Transverse colon (tissue), 4 donors: ENCODE measurements around the gene CDK5RAP1. TPM values are rescaled to one million over a fixed set of nuclear protein-coding genes. Genes with fewer than 3 reads are reported as not detected.

Source experiments
- DNase-seq: peaks from one replicate; pipeline ENCODE4 v3.0.0-alpha.2; 2019
- H3K27ac ChIP-seq, 4 donors: fragments of 200-600 bp; sonication (generic); 2 replicates each; pipeline ENCODE4 v1.5.1; 2016 to 2018; ENCODE audit warnings: inconsistent platforms in 4 of 4
- H3K27me3 ChIP-seq: fragments of 200-600 bp; sonication (generic); 2 replicates; pipeline ENCODE4 v1.5.1; 2017; ENCODE audit warnings: inconsistent platforms
- H3K36me3 ChIP-seq, 4 donors: fragments of 200-600 bp; sonication (generic); 2 replicates each; pipeline ENCODE4 v1.5.1; 2017 to 2019; ENCODE audit warnings: inconsistent platforms in 4 of 4
- H3K4me1 ChIP-seq, 4 donors: fragments of 200-600 bp; sonication (generic); 2 replicates each; pipeline ENCODE4 v1.5.1; 2017 to 2020; ENCODE audit warnings: inconsistent platforms in 4 of 4
- H3K4me3 ChIP-seq, 4 donors: fragments of 200-600 bp; sonication (generic); 1 replicate in 1 of 4; 2 replicates in 3 of 4; pipeline versions ENCODE4 v1.5.1 to v1.6.1; 2017 to 2019; ENCODE audit warnings: inconsistent platforms in 4 of 4
- H3K9me3 ChIP-seq, 2 donors: fragments of 200-600 bp; sonication (generic); 2 replicates each; pipeline ENCODE4 v1.5.1; 2017 to 2019; ENCODE audit warnings: inconsistent platforms in 2 of 2
- EP300 ChIP-seq: sonication (generic); formaldehyde crosslinking; IDR thresholded peaks from one replicate; pipeline ENCODE4 v1.6.1; 2017; ENCODE audit warnings: antibody characterized with exemption, low read depth
- POLR2A ChIP-seq: fragments of 450-650 bp; IDR thresholded peaks from one replicate; pipeline ENCODE4 v1.6.1; 2016; ENCODE audit warnings: antibody characterized with exemption, mild to moderate bottlenecking, moderate library complexity
- POLR2AphosphoS5 ChIP-seq, 3 donors: sonication (generic); formaldehyde crosslinking; IDR thresholded peaks; one replicate each; pipeline ENCODE4 v1.6.1; 2016; ENCODE audit warnings: antibody characterized with exemption in 3 of 3
- WGBS, 2 donors: methylation state at CpG; one replicate each; pipeline ENCODE4 v1.1.5; 2018; ENCODE audit warnings: low coverage in 1 of 2; 5-methylcytosine and 5-hydroxymethylcytosine counted together
- in situ Hi-C, 4 donors: fragments of 200-750 bp; cut with MboI; loops; one replicate each; pipeline versions ENCODE4 v1.15.0 to v1.15.1; 2017; ENCODE audit warnings: low sequenced_read_pairs in 3 of 4, low pct_ligation_motif_present in 1 of 4, low pct_unique_long_range_greater_than_20kb in 1 of 4
- intact Hi-C: fragments of 100-400 bp; cut with DNase I; formaldehyde crosslinking; loops from one replicate; pipeline ENCODE4 v1.15.1; 2023; ENCODE audit warnings: low total_unique reads
- total RNA-seq, 4 donors: library from RNA; depleted of rRNA; stranded (reverse); fragments of >200 nt; gene quantifications; one replicate each; pipeline ENCODE4 v1.1.0, GENCODE V29; 2016
- TF ChIP-seq, protein P1 (sequence below), 5 experiments: fragments of 200-600 bp in 3 of 5; fragments of 450-650 bp in 2 of 5; sonication (generic) in 3 of 5; IDR thresholded peaks; 1 replicate in 2 of 5; 2 replicates in 3 of 5; pipeline ENCODE4 v1.5.1; 2016 to 2017; ENCODE audit warnings: antibody characterized with exemption in 5 of 5, inconsistent platforms in 3 of 5, mild to moderate bottlenecking in 2 of 5, moderate library complexity in 1 of 5

CDK5RAP1 gene
- total RNA-seq, 4 donors from 2014 or later, result 8.6 to 21.3 (median 20.3) TPM

DNA sequence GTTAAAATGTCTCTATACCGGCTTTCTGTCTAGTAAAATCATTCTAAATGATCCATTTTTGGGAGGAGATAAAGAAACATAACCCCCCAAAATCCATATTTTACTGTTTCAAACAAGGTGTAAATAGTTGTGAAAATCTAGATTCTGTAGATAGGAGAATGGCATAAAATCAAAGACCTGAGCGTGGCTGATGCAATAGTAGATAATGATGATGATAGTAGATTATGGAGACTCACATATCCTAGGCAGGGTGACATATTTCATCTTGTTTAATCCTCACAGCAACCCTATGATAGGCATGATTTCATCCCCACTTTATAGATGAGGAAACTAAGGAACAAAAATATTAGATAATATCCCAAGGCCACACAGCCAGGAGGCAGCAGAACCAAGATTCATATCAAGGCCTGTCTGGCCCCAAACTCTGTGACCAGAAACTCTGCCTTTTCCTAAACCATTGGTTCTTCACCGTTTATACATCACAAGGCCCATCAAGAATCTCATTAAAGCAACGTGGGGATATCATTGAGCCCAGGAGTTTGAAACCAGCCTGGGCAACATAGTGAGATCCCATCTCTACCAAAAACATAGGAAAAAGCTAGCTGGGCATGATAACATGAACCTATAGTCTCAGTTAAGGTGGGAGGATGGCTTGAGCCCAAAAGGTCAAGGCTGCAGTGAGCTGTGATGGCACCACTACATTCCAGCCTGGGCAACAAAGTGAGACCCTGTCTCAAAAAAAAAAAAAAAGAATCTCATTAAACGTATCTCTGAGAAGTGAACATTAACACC lies 62.7 kb downstream of the CDK5RAP1 start:
- WGBS, 2 donors, result 85 to 87% methylated on average over 3 to 5 of the region's 5 CpGs
- no peaks in the 10 kb centered on the region for H3K4me1 ChIP-seq
- TF ChIP-seq, protein P1, sequence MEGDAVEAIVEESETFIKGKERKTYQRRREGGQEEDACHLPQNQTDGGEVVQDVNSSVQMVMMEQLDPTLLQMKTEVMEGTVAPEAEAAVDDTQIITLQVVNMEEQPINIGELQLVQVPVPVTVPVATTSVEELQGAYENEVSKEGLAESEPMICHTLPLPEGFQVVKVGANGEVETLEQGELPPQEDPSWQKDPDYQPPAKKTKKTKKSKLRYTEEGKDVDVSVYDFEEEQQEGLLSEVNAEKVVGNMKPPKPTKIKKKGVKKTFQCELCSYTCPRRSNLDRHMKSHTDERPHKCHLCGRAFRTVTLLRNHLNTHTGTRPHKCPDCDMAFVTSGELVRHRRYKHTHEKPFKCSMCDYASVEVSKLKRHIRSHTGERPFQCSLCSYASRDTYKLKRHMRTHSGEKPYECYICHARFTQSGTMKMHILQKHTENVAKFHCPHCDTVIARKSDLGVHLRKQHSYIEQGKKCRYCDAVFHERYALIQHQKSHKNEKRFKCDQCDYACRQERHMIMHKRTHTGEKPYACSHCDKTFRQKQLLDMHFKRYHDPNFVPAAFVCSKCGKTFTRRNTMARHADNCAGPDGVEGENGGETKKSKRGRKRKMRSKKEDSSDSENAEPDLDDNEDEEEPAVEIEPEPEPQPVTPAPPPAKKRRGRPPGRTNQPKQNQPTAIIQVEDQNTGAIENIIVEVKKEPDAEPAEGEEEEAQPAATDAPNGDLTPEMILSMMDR (IDR thresholded peaks at IDR 0.05), result no peak
- TF ChIP-seq EP300 (no peak), POLR2AphosphoS5 (IDR thresholded peaks at IDR 0.05) (no peak), POLR2A (no peak)
- in situ Hi-C loops, result no loop called here
- H3K9me3 ChIP-seq, result no peaks in the 10 kb centered on the region
- no peak for DNase-seq
- intact Hi-C loops, result no loop called here
- H3K36me3 ChIP-seq, result no peaks in the 10 kb centered on the region
- no peak overlapping the region for H3K4me3 ChIP-seq
- H3K27ac ChIP-seq, result no peak overlapping the region
- H3K27me3 ChIP-seq, result no peaks in the 10 kb centered on the region

DNA sequence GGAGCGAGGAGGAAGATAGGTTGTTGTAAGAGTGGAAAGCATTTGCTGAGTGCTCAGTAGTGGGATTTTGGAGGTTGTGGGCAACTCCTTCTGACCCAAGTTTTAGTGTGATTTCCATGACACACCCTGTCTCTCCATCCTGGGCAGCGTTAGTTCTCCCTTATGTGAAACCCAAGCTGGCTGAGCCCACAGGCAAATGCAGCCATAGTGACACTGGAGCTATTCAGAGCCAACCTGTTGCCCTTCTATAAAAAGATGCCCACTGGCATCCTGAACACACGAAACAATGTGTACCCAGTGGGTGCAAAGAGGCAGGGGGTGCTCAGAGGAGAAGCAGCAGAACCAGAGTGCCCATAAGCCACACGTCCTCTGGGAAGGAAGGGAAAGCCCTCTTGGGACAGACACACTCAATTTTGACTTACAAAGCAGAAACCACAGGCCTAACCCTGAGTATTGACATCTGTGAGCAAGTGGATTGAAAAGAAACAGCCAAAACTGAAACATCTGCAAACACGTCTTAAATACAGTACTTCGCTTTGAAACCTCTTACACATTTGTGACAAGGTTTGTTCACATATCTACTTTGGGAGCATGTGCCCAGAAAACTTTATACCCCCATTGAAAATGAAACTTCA lies 63.7 kb downstream of the CDK5RAP1 start:
- 54 to 70% methylated on average over 2 to 6 of the region's 6 CpGs for WGBS, 2 donors
- in situ Hi-C loops, result no loop called here
- Histone ChIP-seq H3K4me1 (no peaks in the 10 kb centered on the region), H3K27ac (no peak overlapping the region), H3K9me3 (no peaks in the 10 kb centered on the region), H3K36me3 (no peaks in the 10 kb centered on the region), H3K27me3 (no peaks in the 10 kb centered on the region), H3K4me3 (no peak overlapping the region)
- TF ChIP-seq POLR2A (no peak), POLR2AphosphoS5 (IDR thresholded peaks at IDR 0.05) (no peak), EP300 (no peak)
- TF ChIP-seq, protein P1 (IDR thresholded peaks at IDR 0.05), result no peak
- intact Hi-C loops, result no loop called here
- DNase-seq, result no peak

DNA sequence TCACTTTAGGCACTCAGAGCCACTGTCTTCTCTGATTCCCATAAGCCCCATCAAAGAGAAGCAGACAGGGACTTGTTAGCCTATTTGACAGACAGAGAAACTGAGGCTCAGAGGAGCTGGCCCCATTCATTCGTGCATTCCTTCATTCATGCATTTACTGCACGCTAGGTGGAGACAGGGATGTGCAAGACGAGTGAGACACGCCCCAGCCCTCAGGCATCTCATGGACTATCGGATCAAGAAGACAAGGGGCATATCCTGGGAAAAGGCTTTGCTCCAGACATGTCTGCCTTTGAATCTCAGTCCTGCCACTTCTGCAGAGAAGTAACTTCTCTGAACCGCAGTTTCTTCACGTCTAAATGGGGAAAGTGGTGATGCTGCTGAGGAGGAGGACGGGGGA lies 64.2 kb downstream of the CDK5RAP1 start:
- H3K9me3 ChIP-seq, result no peaks in the 10 kb centered on the region
- no peaks in the 10 kb centered on the region for H3K36me3 ChIP-seq
- H3K4me1 ChIP-seq, result no peaks in the 10 kb centered on the region
- no peak for TF ChIP-seq POLR2A
- TF ChIP-seq, protein P1 (IDR thresholded peaks at IDR 0.05), result no peak
- no peak for TF ChIP-seq EP300
- no peak for TF ChIP-seq POLR2AphosphoS5 (IDR thresholded peaks at IDR 0.05)
- in situ Hi-C loops (no loop called here), intact Hi-C loops (no loop called here)
- H3K4me3 ChIP-seq, result no peak overlapping the region
- no peak for DNase-seq
- 70% methylated on average over 8 of the region's 8 CpGs; no CpG with 5 or more reads in 1 of the 2 donors for WGBS, 2 donors
- H3K27ac ChIP-seq, result no peak overlapping the region
- H3K27me3 ChIP-seq, result no peaks in the 10 kb centered on the region

DNA sequence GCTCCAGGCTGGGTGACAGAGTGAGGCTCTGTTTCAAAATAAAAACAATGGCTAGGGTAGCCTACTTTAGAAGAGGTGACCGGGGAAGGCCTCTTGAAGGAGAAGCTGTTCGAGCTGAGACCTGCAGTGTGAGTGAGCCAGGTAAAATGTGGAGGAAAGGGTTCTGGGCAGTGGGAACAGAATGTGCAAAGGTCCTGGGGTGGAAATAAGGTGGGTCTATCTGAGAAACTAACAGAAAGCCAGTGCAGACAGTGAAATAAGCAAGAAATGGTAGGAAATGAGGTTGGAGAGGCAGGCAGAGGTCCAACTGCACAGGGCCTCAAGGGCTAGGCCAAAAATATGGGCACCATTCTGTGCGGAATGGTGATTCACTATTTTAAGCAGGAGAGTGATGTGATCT lies 64.9 kb downstream of the CDK5RAP1 start:
- intact Hi-C loops (no loop called here), in situ Hi-C loops (no loop called here)
- H3K27me3 ChIP-seq, result no peaks in the 10 kb centered on the region
- no peaks in the 10 kb centered on the region for H3K9me3 ChIP-seq
- no peaks in the 10 kb centered on the region for H3K4me1 ChIP-seq
- no peak for DNase-seq
- no peak overlapping the region for H3K27ac ChIP-seq
- H3K36me3 ChIP-seq, result no peaks in the 10 kb centered on the region
- TF ChIP-seq, protein P1 (IDR thresholded peaks at IDR 0.05), result no peak
- TF ChIP-seq EP300 (no peak), POLR2AphosphoS5 (IDR thresholded peaks at IDR 0.05) (no peak), POLR2A (no peak)
- WGBS, 2 donors, result 85 to 92% methylated on average over 3 of the region's 3 CpGs
- H3K4me3 ChIP-seq, result no peak overlapping the region
